8988T (cell line): Measurements from ENCODE around the gene NOP56.

ENCODE experiments used
- DNase-seq: peaks from one replicate; pipeline ENCODE4 v3.0.0; 2011

NOP56 gene

DNA sequence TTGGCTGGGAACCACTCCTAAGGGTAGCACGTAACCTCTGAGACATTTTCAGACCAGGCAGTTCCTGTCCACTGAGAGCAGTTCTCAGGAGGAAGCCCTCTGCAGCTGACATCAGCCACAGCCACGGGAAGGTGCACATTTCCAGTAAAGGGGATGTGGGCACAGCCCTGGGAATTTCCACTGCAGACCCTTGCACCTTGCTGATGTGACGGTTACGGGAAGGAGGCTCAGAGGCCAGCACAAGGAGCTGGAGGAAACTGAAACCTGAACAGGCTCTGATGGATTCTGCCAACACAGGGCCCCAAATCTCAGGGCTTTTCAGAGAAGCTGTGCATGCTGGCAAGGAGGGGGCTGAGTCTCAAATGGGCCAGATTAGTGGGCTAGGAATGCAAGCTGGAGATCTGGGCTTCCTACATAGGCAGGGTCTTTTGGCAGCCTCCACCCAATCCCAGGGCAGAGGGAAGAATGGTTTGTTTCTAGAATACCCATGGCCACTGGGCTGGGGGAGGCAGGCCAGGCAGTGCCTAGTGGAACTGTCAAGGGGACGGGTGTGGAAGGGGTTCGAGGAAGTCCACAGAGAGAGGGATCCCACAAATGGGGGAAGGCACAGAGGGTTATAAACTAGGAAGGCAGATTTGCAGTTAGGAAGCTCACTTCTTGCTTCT, 54.4 kb downstream of the NOP56 start:
- DNase-seq, result no peak

DNA sequence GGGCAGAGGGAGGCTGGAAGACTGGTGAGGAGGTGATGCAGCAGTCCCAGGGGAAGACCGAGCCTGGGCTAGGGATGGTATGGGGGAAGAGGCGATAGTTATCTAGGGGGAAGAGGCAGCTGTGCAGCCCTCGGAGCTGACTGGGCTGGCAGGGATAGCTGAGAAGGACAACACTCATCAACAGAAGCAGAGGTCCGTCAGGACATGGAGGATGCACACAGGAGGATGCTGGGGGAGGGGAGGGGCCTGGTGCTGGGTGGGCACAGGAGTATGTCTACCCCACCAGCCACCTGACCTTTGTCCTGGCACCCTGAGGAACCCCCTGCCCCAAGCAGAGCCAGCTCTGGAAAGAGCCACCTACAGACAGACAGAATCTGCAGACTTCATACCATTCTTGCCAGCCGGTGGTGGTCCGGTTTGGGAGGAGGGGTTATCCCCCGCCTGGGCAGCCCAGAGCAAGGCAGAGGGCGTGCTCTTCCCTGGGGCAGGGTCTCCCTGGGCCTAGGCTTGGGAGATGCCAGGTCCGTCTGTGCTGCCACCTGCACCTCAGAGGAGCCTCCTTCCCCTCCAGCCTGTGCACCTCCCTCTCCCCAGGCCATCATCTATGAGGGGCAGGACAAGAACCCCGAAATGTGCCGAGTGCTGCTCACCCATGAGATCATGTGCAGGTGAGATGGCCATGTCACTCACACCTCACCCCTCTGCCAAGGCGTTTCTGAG, 55.1 kb downstream of the NOP56 start:
- DNase-seq, result no peak
